HEK293 (cell line): ENCODE results near the gene PRR19.

Source experiments
- BCL11B ChIP-seq: fragments of 450-650 bp; formaldehyde crosslinking; IDR thresholded peaks from 2 replicates; pipeline ENCODE4 v1.5.1; 2016; ENCODE audit warnings: low read depth, missing biosample characterization, missing genetic modification characterization
- BCL6B ChIP-seq: fragments of 450-650 bp; formaldehyde crosslinking; IDR thresholded peaks from 2 replicates; pipeline ENCODE4 v1.5.1; 2017; ENCODE audit warnings: missing biosample characterization, missing genetic modification characterization
- GLI4 ChIP-seq: fragments of 450-650 bp; formaldehyde crosslinking; IDR thresholded peaks from 2 replicates; pipeline ENCODE4 v1.5.1; 2016; ENCODE audit warnings: missing biosample characterization, missing genetic modification characterization
- GLIS1 ChIP-seq: fragments of 450-650 bp; formaldehyde crosslinking; IDR thresholded peaks from 2 replicates; pipeline ENCODE4 v1.5.1; 2016; ENCODE audit warnings: missing biosample characterization, missing genetic modification characterization
- HOXC10 ChIP-seq: sonication (generic); formaldehyde crosslinking; IDR thresholded peaks from 2 replicates; pipeline ENCODE4 v1.8.1; 2023; ENCODE audit warnings: mild to moderate bottlenecking, missing genetic modification reagents
- KLF10 ChIP-seq: fragments of 450-650 bp; IDR thresholded peaks from 2 replicates; pipeline ENCODE4 v1.5.1; 2018; ENCODE audit warnings: missing biosample characterization, mild to moderate bottlenecking, missing genetic modification characterization
- KLF16 ChIP-seq: fragments of 450-650 bp; formaldehyde crosslinking; IDR thresholded peaks from 2 replicates; pipeline ENCODE4 v1.5.1; 2017; ENCODE audit warnings: missing biosample characterization, missing genetic modification characterization
- KLF9 ChIP-seq: fragments of 450-650 bp; formaldehyde crosslinking; IDR thresholded peaks from 2 replicates; pipeline ENCODE4 v1.5.1; 2016; ENCODE audit warnings: missing biosample characterization, missing genetic modification characterization, low read depth
- PBX3 ChIP-seq: sonication (generic); formaldehyde crosslinking; IDR thresholded peaks from 2 replicates; pipeline ENCODE4 v1.8.1; 2022; ENCODE audit warnings: mild to moderate bottlenecking, moderate library complexity, missing genetic modification reagents
- YY2 ChIP-seq: fragments of 450-650 bp; formaldehyde crosslinking; IDR thresholded peaks from 2 replicates; pipeline ENCODE4 v1.5.1; 2016; ENCODE audit warnings: missing biosample characterization, missing genetic modification characterization
- ZBTB20 ChIP-seq: fragments of 450-650 bp; formaldehyde crosslinking; IDR thresholded peaks from 2 replicates; pipeline ENCODE4 v1.5.1; 2016; ENCODE audit warnings: missing biosample characterization, missing genetic modification characterization
- ZFHX2 ChIP-seq: fragments of 450-650 bp; formaldehyde crosslinking; conservative IDR thresholded peaks from 2 replicates; pipeline ENCODE4 v1.5.1; 2016; ENCODE audit warnings: missing biosample characterization, missing genetic modification characterization
- ZFP41 ChIP-seq: fragments of 450-650 bp; formaldehyde crosslinking; IDR thresholded peaks from 2 replicates; pipeline ENCODE4 v1.5.1; 2016; ENCODE audit warnings: missing biosample characterization, missing genetic modification characterization, borderline replicate concordance
- ZNF175 ChIP-seq: fragments of 450-650 bp; formaldehyde crosslinking; IDR thresholded peaks from 2 replicates; pipeline ENCODE4 v1.5.1; 2016; ENCODE audit warnings: missing biosample characterization, missing genetic modification characterization
- ZNF211 ChIP-seq: fragments of 450-650 bp; formaldehyde crosslinking; IDR thresholded peaks from 2 replicates; pipeline ENCODE4 v1.5.1; 2016; ENCODE audit warnings: low read depth, missing biosample characterization, missing genetic modification characterization
- ZNF214 ChIP-seq: fragments of 450-650 bp; formaldehyde crosslinking; IDR thresholded peaks from 2 replicates; pipeline ENCODE4 v1.5.1; 2017; ENCODE audit warnings: missing biosample characterization, mild to moderate bottlenecking, missing genetic modification characterization, borderline replicate concordance
- ZNF23 ChIP-seq: fragments of 450-650 bp; formaldehyde crosslinking; IDR thresholded peaks from 2 replicates; pipeline ENCODE4 v1.5.1; 2016; ENCODE audit warnings: missing biosample characterization, missing genetic modification characterization, borderline replicate concordance
- ZNF335 ChIP-seq: fragments of 450-650 bp; formaldehyde crosslinking; conservative IDR thresholded peaks from 2 replicates; pipeline ENCODE4 v1.5.1; 2016; ENCODE audit warnings: missing biosample characterization, missing genetic modification characterization
- ZNF473 ChIP-seq: fragments of 450-650 bp; formaldehyde crosslinking; IDR thresholded peaks from 2 replicates; pipeline ENCODE4 v1.5.1; 2017; ENCODE audit warnings: missing biosample characterization, missing genetic modification characterization
- ZNF571 ChIP-seq: fragments of 450-650 bp; formaldehyde crosslinking; IDR thresholded peaks from 2 replicates; pipeline ENCODE4 v1.5.0; 2017; ENCODE audit warnings: missing biosample characterization, missing genetic modification characterization
- ZNF580 ChIP-seq: fragments of 450-650 bp; formaldehyde crosslinking; IDR thresholded peaks from 2 replicates; pipeline ENCODE4 v1.5.1; 2016; ENCODE audit warnings: missing biosample characterization, missing genetic modification characterization
- ZNF623 ChIP-seq: fragments of 450-650 bp; formaldehyde crosslinking; IDR thresholded peaks from 2 replicates; pipeline ENCODE4 v1.5.1; 2016; ENCODE audit warnings: missing biosample characterization, missing genetic modification characterization
- ZNF701 ChIP-seq: fragments of 450-650 bp; formaldehyde crosslinking; IDR thresholded peaks from 2 replicates; pipeline ENCODE4 v1.5.1; 2016; ENCODE audit warnings: missing biosample characterization, missing genetic modification characterization
- ZNF792 ChIP-seq: fragments of 450-650 bp; formaldehyde crosslinking; IDR thresholded peaks from 2 replicates; pipeline ENCODE4 v1.5.1; 2016; ENCODE audit warnings: missing biosample characterization, missing genetic modification characterization
- ZSCAN4 ChIP-seq: fragments of 450-650 bp; formaldehyde crosslinking; IDR thresholded peaks from 2 replicates; pipeline ENCODE4 v1.5.1; 2017; ENCODE audit warnings: missing biosample characterization, missing genetic modification characterization
- ZXDB ChIP-seq: fragments of 450-650 bp; formaldehyde crosslinking; IDR thresholded peaks from 2 replicates; pipeline ENCODE4 v1.5.1; 2016; ENCODE audit warnings: missing biosample characterization, missing genetic modification characterization
- TF ChIP-seq, protein P1 (sequence below): fragments of 450-650 bp; formaldehyde crosslinking; IDR thresholded peaks from 2 replicates; pipeline ENCODE4 v1.5.0; 2017; ENCODE audit warnings: missing biosample characterization, missing genetic modification characterization, borderline replicate concordance
- TF ChIP-seq, protein P2 (sequence below): fragments of 450-650 bp; formaldehyde crosslinking; IDR thresholded peaks from 2 replicates; pipeline ENCODE4 v1.5.1; 2016; ENCODE audit warnings: missing biosample characterization, missing genetic modification characterization
- TF ChIP-seq, protein P3 (sequence below): fragments of 450-650 bp; formaldehyde crosslinking; IDR thresholded peaks from 2 replicates; pipeline ENCODE4 v1.5.1; 2016; ENCODE audit warnings: missing biosample characterization, missing genetic modification characterization
- TF ChIP-seq, protein P4 (sequence below): fragments of 450-650 bp; formaldehyde crosslinking; IDR thresholded peaks from 2 replicates; pipeline ENCODE4 v1.5.1; 2016; ENCODE audit warnings: missing biosample characterization, missing genetic modification characterization

Gene PRR19

DNA sequence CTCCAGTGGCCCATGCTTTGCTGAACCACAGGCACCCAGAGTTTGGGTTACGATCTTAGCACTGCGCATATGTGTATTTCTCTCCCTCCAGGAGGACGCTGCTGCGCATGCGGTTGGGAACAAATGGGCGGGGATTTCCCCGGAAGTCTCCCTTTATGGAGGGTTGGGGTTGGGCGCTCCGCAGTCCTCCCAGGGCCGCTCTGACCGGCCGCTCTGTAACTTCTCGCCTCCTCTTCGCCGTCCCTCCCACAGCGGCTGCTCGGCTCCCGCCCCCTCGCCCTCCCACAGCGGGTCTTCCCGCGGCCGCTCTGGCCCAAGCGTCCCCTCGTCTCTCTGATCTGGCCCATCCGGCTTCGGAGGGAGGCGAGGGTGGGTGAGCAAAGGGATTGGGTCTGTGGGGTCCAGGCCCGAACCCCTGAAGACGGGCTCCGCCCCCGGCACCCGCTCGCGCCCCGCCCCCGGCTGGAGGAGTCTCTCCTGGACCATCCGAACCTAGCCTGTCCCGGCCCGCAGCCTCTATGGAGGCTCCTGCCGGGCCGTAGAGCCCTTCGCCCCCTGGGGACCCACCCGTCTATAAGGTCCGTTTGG lies 23.5 kb downstream of the PRR19 start, which contains the start of gene MEGF8 (continued):
- TF ChIP-seq, protein P1, sequence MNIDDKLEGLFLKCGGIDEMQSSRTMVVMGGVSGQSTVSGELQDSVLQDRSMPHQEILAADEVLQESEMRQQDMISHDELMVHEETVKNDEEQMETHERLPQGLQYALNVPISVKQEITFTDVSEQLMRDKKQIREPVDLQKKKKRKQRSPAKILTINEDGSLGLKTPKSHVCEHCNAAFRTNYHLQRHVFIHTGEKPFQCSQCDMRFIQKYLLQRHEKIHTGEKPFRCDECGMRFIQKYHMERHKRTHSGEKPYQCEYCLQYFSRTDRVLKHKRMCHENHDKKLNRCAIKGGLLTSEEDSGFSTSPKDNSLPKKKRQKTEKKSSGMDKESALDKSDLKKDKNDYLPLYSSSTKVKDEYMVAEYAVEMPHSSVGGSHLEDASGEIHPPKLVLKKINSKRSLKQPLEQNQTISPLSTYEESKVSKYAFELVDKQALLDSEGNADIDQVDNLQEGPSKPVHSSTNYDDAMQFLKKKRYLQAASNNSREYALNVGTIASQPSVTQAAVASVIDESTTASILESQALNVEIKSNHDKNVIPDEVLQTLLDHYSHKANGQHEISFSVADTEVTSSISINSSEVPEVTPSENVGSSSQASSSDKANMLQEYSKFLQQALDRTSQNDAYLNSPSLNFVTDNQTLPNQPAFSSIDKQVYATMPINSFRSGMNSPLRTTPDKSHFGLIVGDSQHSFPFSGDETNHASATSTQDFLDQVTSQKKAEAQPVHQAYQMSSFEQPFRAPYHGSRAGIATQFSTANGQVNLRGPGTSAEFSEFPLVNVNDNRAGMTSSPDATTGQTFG (tag by site-specific recombination), result no peak
- TF ChIP-seq GLIS1 (tag by site-specific recombination) (peak; percentile 99), YY2 (tag by site-specific recombination) (peak; percentile 53; the same call in 1 of the 2 replicates), ZSCAN4 (no peak), ZNF623 (tag by site-specific recombination) (0 out of 2 replicates have a peak, but pooled peaks have one; percentile 1), ZNF792 (tag by site-specific recombination) (peak; percentile 30; the same call in 1 of the 2 replicates), ZBTB20 (tag by site-specific recombination) (no peak), ZFHX2 (tag by site-specific recombination) (peak; percentile 99), ZNF23 (no peak), ZNF580 (peak; percentile 88), PBX3 (no peak), ZNF211 (tag by site-specific recombination) (no peak), GLI4 (tag by site-specific recombination) (no peak), ZFP41 (tag by site-specific recombination) (no peak), ZNF571 (tag by site-specific recombination) (no peak), ZNF175 (tag by site-specific recombination) (no peak), KLF9 (tag by site-specific recombination) (peak; percentile 98), BCL11B (tag by site-specific recombination) (peak; percentile 46; the same call in 1 of the 2 replicates), ZNF335 (tag by site-specific recombination) (no peak), ZNF214 (no peak), ZXDB (peak; percentile 81), ZNF701 (tag by site-specific recombination) (no peak), BCL6B (tag by site-specific recombination) (no peak), KLF16 (tag by site-specific recombination) (peak; percentile 98), HOXC10 (no peak), KLF10 (tag by site-specific recombination) (no peak; the same call in 1 of the 2 replicates), ZNF473 (tag by site-specific recombination) (no peak)
- TF ChIP-seq, protein P2, sequence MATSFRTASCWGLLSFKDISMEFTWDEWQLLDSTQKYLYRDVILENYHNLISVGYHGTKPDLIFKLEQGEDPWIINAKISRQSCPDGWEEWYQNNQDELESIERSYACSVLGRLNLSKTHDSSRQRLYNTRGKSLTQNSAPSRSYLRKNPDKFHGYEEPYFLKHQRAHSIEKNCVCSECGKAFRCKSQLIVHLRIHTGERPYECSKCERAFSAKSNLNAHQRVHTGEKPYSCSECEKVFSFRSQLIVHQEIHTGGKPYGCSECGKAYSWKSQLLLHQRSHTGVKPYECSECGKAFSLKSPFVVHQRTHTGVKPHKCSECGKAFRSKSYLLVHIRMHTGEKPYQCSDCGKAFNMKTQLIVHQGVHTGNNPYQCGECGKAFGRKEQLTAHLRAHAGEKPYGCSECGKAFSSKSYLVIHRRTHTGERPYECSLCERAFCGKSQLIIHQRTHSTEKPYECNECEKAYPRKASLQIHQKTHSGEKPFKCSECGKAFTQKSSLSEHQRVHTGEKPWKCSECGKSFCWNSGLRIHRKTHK, result no peak
- TF ChIP-seq, protein P3, sequence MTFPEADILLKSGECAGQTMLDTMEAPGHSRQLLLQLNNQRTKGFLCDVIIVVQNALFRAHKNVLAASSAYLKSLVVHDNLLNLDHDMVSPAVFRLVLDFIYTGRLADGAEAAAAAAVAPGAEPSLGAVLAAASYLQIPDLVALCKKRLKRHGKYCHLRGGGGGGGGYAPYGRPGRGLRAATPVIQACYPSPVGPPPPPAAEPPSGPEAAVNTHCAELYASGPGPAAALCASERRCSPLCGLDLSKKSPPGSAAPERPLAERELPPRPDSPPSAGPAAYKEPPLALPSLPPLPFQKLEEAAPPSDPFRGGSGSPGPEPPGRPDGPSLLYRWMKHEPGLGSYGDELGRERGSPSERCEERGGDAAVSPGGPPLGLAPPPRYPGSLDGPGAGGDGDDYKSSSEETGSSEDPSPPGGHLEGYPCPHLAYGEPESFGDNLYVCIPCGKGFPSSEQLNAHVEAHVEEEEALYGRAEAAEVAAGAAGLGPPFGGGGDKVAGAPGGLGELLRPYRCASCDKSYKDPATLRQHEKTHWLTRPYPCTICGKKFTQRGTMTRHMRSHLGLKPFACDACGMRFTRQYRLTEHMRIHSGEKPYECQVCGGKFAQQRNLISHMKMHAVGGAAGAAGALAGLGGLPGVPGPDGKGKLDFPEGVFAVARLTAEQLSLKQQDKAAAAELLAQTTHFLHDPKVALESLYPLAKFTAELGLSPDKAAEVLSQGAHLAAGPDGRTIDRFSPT, result no peak
- TF ChIP-seq, protein P4, sequence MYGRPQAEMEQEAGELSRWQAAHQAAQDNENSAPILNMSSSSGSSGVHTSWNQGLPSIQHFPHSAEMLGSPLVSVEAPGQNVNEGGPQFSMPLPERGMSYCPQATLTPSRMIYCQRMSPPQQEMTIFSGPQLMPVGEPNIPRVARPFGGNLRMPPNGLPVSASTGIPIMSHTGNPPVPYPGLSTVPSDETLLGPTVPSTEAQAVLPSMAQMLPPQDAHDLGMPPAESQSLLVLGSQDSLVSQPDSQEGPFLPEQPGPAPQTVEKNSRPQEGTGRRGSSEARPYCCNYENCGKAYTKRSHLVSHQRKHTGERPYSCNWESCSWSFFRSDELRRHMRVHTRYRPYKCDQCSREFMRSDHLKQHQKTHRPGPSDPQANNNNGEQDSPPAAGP (tag by site-specific recombination), result peak; percentile 83
